ENCODE data around the gene UGGT2.
"Not testable (repeated sequence)": the region's sequence is repeated elsewhere in the genome, so short reads cannot be mapped to it uniquely, and the experiment has no call there.

Gene UGGT2

GRCh38 chr13:96051491-96051890 is 1.7 kb downstream of the UGGT2 start:
- H3K4me3 ChIP-seq, H3K27ac ChIP-seq: not testable (repeated sequence)

GRCh38 chr13:96050955-96051354 is 2.2 kb downstream of the UGGT2 start:
- not testable (repeated sequence) for H3K27ac ChIP-seq, H3K4me3 ChIP-seq

- H3K4me3 ChIP-seq, H3K27ac ChIP-seq: not testable (repeated sequence)
Observed at GRCh38 chr13:96046449-96047126, 6.6 kb downstream of the UGGT2 start.

GRCh38 chr13:96044238-96044637 is 9.0 kb downstream of the UGGT2 start:
- Histone ChIP-seq H3K4me3 (no peak overlapping the region), H3K27ac (no peak overlapping the region)

- no peak overlapping the region for H3K27ac ChIP-seq
Observed at GRCh38 chr13:96041326-96042110, 11.7 kb downstream of the UGGT2 start.

GRCh38 chr13:96036515-96036914 is 16.7 kb downstream of the UGGT2 start:
- no peak overlapping the region for H3K4me3 ChIP-seq

More at GRCh38 chr13:96041326-96042110, 11.7 kb downstream of the UGGT2 start:
- H3K4me3 ChIP-seq: no peak overlapping the region

GRCh38 chr13:96034662-96035061 is 18.5 kb downstream of the UGGT2 start:
- H3K27ac ChIP-seq: no peak overlapping the region
- no peak overlapping the region for H3K4me3 ChIP-seq

More at GRCh38 chr13:96036515-96036914, 16.7 kb downstream of the UGGT2 start:
- no peak overlapping the region for H3K27ac ChIP-seq

- Histone ChIP-seq H3K27ac (no peak overlapping the region), H3K4me3 (no peak overlapping the region)
Observed at GRCh38 chr13:96033220-96034015, 19.8 kb downstream of the UGGT2 start.

GRCh38 chr13:96032717-96033116 is 20.5 kb downstream of the UGGT2 start:
- no peak overlapping the region for H3K4me3 ChIP-seq
- H3K27ac ChIP-seq: no peak overlapping the region

- Histone ChIP-seq H3K27ac (no peak overlapping the region), H3K4me3 (no peak overlapping the region)
Observed at GRCh38 chr13:96029002-96029401, 24.2 kb downstream of the UGGT2 start.

- no peak overlapping the region for H3K27ac ChIP-seq
- no peak overlapping the region for H3K4me3 ChIP-seq
Observed at GRCh38 chr13:96027496-96027895, 25.7 kb downstream of the UGGT2 start.

GRCh38 chr13:96025283-96025682 is 27.9 kb downstream of the UGGT2 start:
- no peak overlapping the region for H3K4me3 ChIP-seq
- H3K27ac ChIP-seq: no peak overlapping the region

- no peak overlapping the region for H3K4me3 ChIP-seq
- no peak overlapping the region for H3K27ac ChIP-seq
Observed at GRCh38 chr13:96020931-96021330, 32.3 kb downstream of the UGGT2 start.

GRCh38 chr13:96020155-96020575 is 33.0 kb downstream of the UGGT2 start:
- no peak overlapping the region for H3K27ac ChIP-seq

GRCh38 chr13:96018135-96018534 is 35.1 kb downstream of the UGGT2 start:
- Histone ChIP-seq H3K4me3 (no peak overlapping the region), H3K27ac (no peak overlapping the region)

More at GRCh38 chr13:96020155-96020575, 33.0 kb downstream of the UGGT2 start:
- no peak overlapping the region for H3K4me3 ChIP-seq

GRCh38 chr13:96011291-96011872 is 41.8 kb downstream of the UGGT2 start:
- H3K4me3 ChIP-seq: no peak overlapping the region
- no peak overlapping the region for H3K27ac ChIP-seq

- no peak overlapping the region for H3K27ac ChIP-seq
- H3K4me3 ChIP-seq: no peak overlapping the region
Observed at GRCh38 chr13:96003304-96003703, 49.9 kb downstream of the UGGT2 start.

- H3K27ac ChIP-seq: no peak overlapping the region
- H3K4me3 ChIP-seq: no peak overlapping the region
Observed at GRCh38 chr13:96002322-96003131, 50.7 kb downstream of the UGGT2 start.

- H3K27ac ChIP-seq: no peak overlapping the region
- no peak overlapping the region for H3K4me3 ChIP-seq
Observed at GRCh38 chr13:96000069-96000468, 53.1 kb downstream of the UGGT2 start.

All from skin epidermis (tissue), 12 donors.